ENCODE results near the gene GLP2R.

The GLP2R gene

DNA sequence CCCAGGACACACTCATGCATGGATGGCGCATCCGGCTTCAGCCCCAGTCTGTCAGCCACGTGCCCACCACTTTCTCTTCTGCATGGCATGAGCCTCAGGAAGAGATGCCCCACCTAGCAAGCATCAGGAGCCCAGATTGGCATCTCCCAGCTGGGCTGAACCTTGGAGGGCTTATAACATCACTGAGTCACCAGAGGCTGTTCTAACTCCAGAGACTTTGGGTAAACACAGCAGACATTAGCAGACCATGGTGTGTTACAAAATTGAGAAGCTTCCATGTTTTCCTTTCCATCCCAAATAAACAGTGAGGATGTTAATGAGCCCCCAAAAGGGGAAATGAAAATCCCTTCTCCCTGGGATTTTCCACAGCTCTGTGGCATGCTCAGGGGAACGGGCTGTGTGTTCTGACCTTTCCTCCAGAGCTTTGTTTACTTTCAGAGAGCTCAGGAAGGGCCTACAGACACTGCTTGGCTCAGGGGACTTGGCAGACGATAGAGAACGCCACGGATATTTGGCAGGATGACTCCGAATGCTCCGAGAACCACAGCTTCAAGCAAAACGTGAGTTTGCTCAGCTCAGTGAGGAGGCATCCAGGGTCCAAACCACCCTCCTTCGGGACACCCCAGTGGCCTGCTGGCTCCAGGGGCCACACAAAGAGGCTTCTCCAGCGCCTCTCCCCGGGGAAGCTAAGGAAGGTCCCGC is 16.5 kb downstream of the GLP2R start:
- TF ChIP-seq, protein P1, sequence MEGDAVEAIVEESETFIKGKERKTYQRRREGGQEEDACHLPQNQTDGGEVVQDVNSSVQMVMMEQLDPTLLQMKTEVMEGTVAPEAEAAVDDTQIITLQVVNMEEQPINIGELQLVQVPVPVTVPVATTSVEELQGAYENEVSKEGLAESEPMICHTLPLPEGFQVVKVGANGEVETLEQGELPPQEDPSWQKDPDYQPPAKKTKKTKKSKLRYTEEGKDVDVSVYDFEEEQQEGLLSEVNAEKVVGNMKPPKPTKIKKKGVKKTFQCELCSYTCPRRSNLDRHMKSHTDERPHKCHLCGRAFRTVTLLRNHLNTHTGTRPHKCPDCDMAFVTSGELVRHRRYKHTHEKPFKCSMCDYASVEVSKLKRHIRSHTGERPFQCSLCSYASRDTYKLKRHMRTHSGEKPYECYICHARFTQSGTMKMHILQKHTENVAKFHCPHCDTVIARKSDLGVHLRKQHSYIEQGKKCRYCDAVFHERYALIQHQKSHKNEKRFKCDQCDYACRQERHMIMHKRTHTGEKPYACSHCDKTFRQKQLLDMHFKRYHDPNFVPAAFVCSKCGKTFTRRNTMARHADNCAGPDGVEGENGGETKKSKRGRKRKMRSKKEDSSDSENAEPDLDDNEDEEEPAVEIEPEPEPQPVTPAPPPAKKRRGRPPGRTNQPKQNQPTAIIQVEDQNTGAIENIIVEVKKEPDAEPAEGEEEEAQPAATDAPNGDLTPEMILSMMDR (IDR thresholded peaks at IDR 0.05; ENCODE audit: insufficient read depth, low read length, missing control alignments) = no peak
- CTCF ChIA-PET = no interaction called here
- POLR2A ChIA-PET = no interaction called here

DNA sequence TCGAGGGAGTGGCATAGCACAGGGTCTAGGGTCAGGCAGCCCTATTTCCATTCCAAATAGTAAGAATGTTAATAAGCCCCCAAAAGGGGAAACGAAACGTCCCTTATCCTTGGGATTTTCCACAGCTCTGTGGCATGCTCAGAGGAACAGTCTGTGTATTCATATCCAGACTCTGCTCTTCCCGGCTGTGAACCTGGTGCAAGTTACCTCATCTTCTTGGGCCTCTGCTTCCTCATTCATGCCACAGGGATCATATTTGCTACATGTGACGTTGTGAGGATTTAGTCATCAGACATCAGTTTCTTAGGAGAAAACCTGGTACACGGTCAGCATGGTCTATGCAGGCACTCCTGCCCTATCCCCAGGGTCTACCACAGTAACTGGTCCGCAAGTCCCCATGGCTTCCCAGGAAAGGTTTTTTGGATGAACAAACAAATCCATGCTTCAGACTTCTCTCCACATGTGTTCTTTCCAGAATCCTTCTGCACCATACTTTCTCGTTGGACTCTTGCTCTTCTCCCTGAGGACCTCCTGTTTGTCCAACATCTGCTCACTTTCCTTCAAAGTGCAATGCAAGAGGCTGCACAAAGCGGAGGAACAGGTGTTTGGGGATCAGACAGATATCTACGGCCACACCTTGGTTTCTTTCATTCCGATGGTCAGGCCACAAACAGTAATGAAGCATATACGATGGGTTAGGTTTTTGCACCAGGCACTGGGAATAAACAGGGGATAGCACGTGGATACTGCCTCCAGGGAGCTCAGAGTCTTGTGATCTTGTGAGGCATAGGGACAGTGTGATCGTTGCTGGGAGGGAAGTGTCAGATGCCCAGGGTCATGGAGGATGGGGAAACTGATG is 17.7 kb downstream of the GLP2R start:
- H3K4me3 ChIP-seq (ENCODE audit: low read depth, low read length) = no peak overlapping the region
- POLR2A ChIA-PET = no interaction called here
- no peak for DNase-seq (ENCODE audit: low read depth, low spot score)
- TF ChIP-seq, protein P1 (IDR thresholded peaks at IDR 0.05; ENCODE audit: insufficient read depth, low read length, missing control alignments) = no peak
- CTCF ChIA-PET = no interaction called here

More for the DNA sequence above, 16.5 kb downstream of the GLP2R start:
- no peak for DNase-seq (ENCODE audit: low read depth, low spot score)
- no peak overlapping the region for H3K4me3 ChIP-seq (ENCODE audit: low read depth, low read length)

GRCh38 chr17:9844153-9844552 is 18.4 kb downstream of the GLP2R start:
- TF ChIP-seq, protein P1 (IDR thresholded peaks at IDR 0.05; ENCODE audit: insufficient read depth, low read length, missing control alignments) = no peak
- no peak overlapping the region for H3K4me3 ChIP-seq (ENCODE audit: low read depth, low read length)
- ChIA-PET CTCF (no interaction called here), POLR2A (no interaction called here)
- DNase-seq (ENCODE audit: low read depth, low spot score) = no peak

- no peak overlapping the region for H3K4me3 ChIP-seq (ENCODE audit: low read depth, low read length)
- no peak for DNase-seq (ENCODE audit: low read depth, low spot score)
- TF ChIP-seq, protein P1 (IDR thresholded peaks at IDR 0.05; ENCODE audit: insufficient read depth, low read length, missing control alignments) = no peak
- ChIA-PET POLR2A (no interaction called here), CTCF (no interaction called here)
Measured at GRCh38 chr17:9845306-9845705, 19.6 kb downstream of the GLP2R start.

- DNase-seq (ENCODE audit: low read depth, low spot score) = no peak
- no peak overlapping the region for H3K4me3 ChIP-seq (ENCODE audit: low read depth, low read length)
- ChIA-PET CTCF (no interaction called here), POLR2A (no interaction called here)
- TF ChIP-seq, protein P1 (IDR thresholded peaks at IDR 0.05; ENCODE audit: insufficient read depth, low read length, missing control alignments) = no peak
Measured at GRCh38 chr17:9850151-9850550, 24.4 kb downstream of the GLP2R start.

GRCh38 chr17:9854255-9854654 is 28.5 kb downstream of the GLP2R start:
- DNase-seq (ENCODE audit: low read depth, low spot score) = no peak
- POLR2A ChIA-PET = no interaction called here
- CTCF ChIA-PET = no interaction called here
- TF ChIP-seq, protein P1 (IDR thresholded peaks at IDR 0.05; ENCODE audit: insufficient read depth, low read length, missing control alignments) = no peak
- no peak overlapping the region for H3K4me3 ChIP-seq (ENCODE audit: low read depth, low read length)

Data from AG04449 (cell line).